Measurements from ENCODE around the gene KSR2.

DNA sequence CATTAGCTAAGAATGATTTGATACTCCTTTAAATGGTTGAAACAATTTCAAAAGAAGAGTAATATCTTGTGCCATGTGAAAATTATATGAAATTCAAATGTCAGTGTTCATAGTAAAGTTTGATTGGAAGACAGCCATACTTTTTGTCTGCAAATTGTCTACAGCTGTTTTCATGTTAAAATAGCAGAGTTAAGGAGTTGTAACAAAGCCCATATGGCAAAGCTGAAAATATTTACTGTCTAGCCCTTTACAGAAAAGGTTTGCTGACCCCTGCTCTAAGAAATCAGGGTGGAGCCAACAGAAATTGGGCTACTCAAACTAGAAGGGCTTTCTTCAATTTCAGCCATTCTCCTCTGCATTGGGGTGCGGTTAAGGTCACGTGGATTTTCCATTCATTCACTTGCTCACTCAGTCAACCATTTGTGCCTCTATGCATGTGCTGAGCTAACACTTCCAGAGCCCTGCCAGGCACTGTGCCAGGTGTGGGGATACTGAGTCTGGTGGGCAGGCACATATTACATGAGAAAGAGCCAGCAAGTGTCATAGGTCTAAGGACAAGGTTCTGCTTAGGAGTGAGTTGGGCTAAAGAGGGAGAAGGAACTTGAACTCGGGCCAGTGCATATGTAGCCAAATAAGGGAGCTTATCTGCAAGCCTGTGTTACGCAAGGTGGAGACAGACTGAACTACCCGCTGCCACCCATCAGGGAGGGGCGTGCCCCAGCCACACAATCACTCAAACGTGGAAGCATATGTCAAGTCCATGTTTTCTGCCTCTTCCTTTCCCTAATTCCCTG lies 467.5 kb downstream of the KSR2 start:
- TF ChIP-seq GATA2 (IDR thresholded peaks at IDR 0.05; ENCODE audit: low read depth, low read length) = no peak
- no peak for TF ChIP-seq GATA3 (IDR thresholded peaks at IDR 0.05; ENCODE audit: low read depth, low read length)
